ENCODE measurements around the gene HSD17B14. TPM values are rescaled to one million over a fixed set of nuclear protein-coding genes. Genes with fewer than 3 reads are reported as not detected.

The HSD17B14 gene
- total RNA-seq, 1 donor from 2014 or later = 0.89 TPM

DNA sequence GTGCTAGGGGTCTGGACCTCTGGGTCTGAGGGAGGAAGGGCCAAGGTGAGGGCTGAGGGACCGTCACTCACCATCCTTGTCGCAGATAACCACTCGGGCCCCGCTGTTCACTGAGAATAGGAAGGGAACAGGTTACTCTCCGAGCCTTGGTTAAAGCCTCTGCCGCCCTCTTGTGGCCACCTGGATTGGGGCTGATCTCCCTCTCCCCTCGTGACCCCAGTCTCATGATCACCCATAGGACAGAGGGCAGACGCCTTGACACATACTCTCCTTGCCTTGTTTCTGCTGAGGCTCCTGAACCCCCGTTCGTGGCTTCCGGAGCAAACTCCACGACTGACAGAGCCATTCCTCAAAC, 580 bp downstream of the HSD17B14 start:
- H3K9me3 Mint-ChIP-seq = no peaks in the 10 kb centered on the region
- intact Hi-C loops (cut with micrococcal nuclease) = loop anchor here (1.0 to 2.0 kb wide), 3 partner anchors 40 to 189 kb away; partner anchors contain the start of gene CA11
- DNase-seq (ENCODE audit: low spot score) = peak; percentile 85
- H3K36me3 Mint-ChIP-seq (ENCODE audit: low read depth) = no peaks in the 10 kb centered on the region
- peaks cover 15% of the 10 kb centered on the region for H3K4me1 Mint-ChIP-seq (ENCODE audit: low read depth)
- H3K27ac Mint-ChIP-seq = peak overlapping the region; percentile 76
- H3K4me3 Mint-ChIP-seq (ENCODE audit: low read depth) = peak overlapping the region; percentile 83
- H3K27me3 Mint-ChIP-seq (ENCODE audit: low read depth) = peaks cover 2% of the 10 kb centered on the region

DNA sequence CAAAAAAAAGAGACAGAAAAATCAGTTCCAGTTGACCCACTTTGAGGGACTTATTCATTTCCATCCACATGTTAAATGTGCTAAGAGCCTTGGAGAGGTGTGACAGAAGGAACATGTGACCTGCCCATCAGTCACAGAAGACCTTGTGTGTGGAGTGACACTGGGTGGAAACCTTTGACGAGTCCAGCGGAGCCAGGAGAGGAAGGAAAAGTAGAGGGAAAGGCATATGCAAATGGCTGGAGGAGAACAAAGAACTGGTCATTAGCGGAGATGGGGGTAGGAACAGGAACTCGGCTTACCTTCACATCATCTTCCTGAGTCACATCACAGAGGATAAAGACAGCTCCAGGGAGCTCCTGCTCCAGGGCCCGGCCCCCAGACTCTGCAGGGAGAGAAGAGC, 2.3 kb downstream of the HSD17B14 start:
- Mint-ChIP-seq H3K27ac (no peak overlapping the region), H3K4me3 (ENCODE audit: low read depth) (peak overlapping the region; percentile 6), H3K36me3 (ENCODE audit: low read depth) (no peaks in the 10 kb centered on the region), H3K4me1 (ENCODE audit: low read depth) (peaks cover 15% of the 10 kb centered on the region), H3K27me3 (ENCODE audit: low read depth) (peaks cover 2% of the 10 kb centered on the region), H3K9me3 (no peaks in the 10 kb centered on the region)
- intact Hi-C loops (cut with micrococcal nuclease) = loop anchor here (2.0 kb wide), 1 partner anchor 187 kb away; the partner anchor contains the start of gene CA11
- no peak for DNase-seq (ENCODE audit: low spot score)

DNA sequence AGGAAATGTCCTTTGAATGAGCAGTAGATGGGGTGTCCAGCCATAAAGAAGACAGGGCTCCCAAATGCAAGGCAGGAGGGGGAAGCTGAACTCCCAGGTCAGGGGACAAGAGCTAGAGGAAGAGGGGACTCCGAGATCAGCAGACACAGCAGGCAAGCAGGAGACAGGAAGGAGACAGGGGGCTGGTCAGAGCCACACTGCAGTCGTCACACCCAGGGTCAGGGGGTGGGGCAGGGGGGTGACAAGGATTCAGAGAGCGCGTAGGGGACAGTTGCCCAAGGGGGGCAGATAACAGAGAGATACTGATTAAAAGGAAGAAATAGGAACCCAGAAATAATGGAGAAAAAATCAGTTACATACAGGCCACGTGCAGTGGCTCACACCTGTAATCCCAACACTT, 3.2 kb downstream of the HSD17B14 start:
- intact Hi-C loops (cut with micrococcal nuclease) = no loop called here
- no peaks in the 10 kb centered on the region for H3K36me3 Mint-ChIP-seq (ENCODE audit: low read depth)
- peaks cover 2% of the 10 kb centered on the region for H3K27me3 Mint-ChIP-seq (ENCODE audit: low read depth)
- H3K4me3 Mint-ChIP-seq (ENCODE audit: low read depth) = no peak overlapping the region
- H3K27ac Mint-ChIP-seq = no peak overlapping the region
- H3K9me3 Mint-ChIP-seq = no peaks in the 10 kb centered on the region
- H3K4me1 Mint-ChIP-seq (ENCODE audit: low read depth) = peaks cover 15% of the 10 kb centered on the region
- no peak for DNase-seq (ENCODE audit: low spot score)

DNA sequence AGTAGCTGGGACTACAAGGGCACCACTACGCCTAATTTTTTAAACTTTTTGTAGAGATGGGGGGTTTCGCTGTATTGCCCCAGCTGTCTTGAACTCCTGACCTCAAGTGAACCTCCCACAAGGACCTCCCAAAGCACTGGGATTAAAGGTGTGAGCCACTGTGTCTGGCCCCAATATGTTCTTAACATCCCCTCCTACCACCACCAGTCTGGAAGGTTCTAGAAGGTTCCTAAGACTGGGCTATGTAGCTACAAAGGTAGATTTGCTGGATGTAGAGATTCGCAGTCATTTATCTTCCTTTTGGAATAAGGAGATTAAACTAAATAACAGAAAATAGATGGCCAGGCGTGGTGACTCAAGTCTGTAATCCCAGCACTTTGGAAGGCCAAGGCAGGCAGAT, 5.3 kb downstream of the HSD17B14 start:
- Mint-ChIP-seq H3K27ac (no peak overlapping the region), H3K9me3 (no peaks in the 10 kb centered on the region), H3K4me3 (ENCODE audit: low read depth) (no peak overlapping the region), H3K36me3 (ENCODE audit: low read depth) (no peaks in the 10 kb centered on the region), H3K27me3 (ENCODE audit: low read depth) (no peaks in the 10 kb centered on the region), H3K4me1 (ENCODE audit: low read depth) (peaks cover 6% of the 10 kb centered on the region)
- no peak for DNase-seq (ENCODE audit: low spot score)
- intact Hi-C loops (cut with micrococcal nuclease) = no loop called here

DNA sequence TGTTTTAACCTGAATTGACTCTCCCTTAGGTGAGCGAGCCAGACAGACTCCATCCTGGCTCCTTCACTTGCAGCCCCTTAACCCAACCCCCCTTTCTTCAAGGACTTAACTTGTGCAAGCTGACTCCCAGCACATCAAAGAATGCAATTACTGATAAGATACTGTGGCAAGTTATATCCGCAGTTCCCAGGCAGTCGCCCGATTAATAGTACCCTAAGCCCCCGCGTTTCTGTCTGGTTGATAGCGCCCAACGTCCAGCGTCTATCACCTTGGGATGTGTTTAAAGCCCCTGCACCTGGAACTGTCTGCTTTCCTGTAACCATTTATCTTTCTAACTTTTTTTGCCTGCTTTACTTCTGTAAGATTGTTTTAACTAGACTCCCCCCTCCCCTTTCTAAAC, 6.2 kb downstream of the HSD17B14 start:
- intact Hi-C loops (cut with micrococcal nuclease) = no loop called here
- no peak for DNase-seq (ENCODE audit: low spot score)
- no peak overlapping the region for H3K27ac Mint-ChIP-seq

DNA sequence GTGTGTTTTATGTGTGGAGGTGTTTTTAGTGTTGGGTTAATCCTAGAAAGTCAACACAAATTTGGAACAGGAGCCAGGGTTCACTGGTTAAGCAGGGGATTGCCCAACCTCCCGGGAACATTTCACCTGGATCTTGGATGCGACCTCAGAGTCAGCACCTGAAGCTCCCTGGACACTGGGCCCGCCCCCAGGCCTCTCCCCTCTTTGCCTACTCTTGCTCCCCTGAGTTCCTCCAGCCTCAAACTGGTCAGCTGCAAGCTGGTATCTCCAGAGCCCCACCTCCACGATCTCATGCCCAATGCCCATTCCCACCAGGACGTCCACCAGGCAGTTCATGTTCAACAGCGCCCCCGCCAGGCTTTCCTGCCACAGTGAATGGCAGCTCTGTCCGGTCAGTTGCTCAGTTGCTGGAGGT, 9.7 kb downstream of the HSD17B14 start:
- no peaks in the 10 kb centered on the region for H3K9me3 Mint-ChIP-seq
- H3K27me3 Mint-ChIP-seq (ENCODE audit: low read depth) = no peaks in the 10 kb centered on the region
- H3K36me3 Mint-ChIP-seq (ENCODE audit: low read depth) = no peaks in the 10 kb centered on the region
- no peak for DNase-seq (ENCODE audit: low spot score)
- intact Hi-C loops (cut with micrococcal nuclease) = no loop called here
- H3K4me3 Mint-ChIP-seq (ENCODE audit: low read depth) = no peak overlapping the region
- H3K4me1 Mint-ChIP-seq (ENCODE audit: low read depth) = no peaks in the 10 kb centered on the region
- H3K27ac Mint-ChIP-seq = no peak overlapping the region

More for the DNA sequence above, 6.2 kb downstream of the HSD17B14 start:
- Mint-ChIP-seq H3K27me3 (ENCODE audit: low read depth) (no peaks in the 10 kb centered on the region), H3K36me3 (ENCODE audit: low read depth) (no peaks in the 10 kb centered on the region), H3K4me3 (ENCODE audit: low read depth) (no peak overlapping the region), H3K9me3 (no peaks in the 10 kb centered on the region), H3K4me1 (ENCODE audit: low read depth) (no peaks in the 10 kb centered on the region)

DNA sequence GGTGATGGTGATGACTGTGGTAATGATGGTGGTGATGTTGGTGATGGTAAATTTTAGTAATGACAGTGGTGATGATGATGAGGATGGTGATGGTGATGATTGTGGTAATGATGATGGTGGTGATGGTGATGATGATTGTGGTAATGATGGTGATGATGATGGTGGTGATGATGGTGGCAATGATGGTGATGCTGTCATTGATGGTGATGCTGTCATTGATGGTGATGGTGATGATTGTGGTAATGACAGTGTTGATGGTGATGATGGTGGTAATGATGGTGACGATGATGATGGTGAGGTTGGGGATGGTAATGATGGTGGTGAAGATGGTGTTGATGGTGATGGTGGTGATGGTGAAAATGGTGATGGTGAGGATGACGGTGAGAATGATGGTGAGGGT, 13.8 kb downstream of the HSD17B14 start:
- DNase-seq (ENCODE audit: low spot score) = no peak
- Mint-ChIP-seq H3K27me3 (ENCODE audit: low read depth) (no peaks in the 10 kb centered on the region), H3K4me3 (ENCODE audit: low read depth) (no peak overlapping the region), H3K27ac (no peak overlapping the region), H3K9me3 (no peaks in the 10 kb centered on the region), H3K4me1 (ENCODE audit: low read depth) (no peaks in the 10 kb centered on the region), H3K36me3 (ENCODE audit: low read depth) (no peaks in the 10 kb centered on the region)
- intact Hi-C loops (cut with micrococcal nuclease) = no loop called here

DNA sequence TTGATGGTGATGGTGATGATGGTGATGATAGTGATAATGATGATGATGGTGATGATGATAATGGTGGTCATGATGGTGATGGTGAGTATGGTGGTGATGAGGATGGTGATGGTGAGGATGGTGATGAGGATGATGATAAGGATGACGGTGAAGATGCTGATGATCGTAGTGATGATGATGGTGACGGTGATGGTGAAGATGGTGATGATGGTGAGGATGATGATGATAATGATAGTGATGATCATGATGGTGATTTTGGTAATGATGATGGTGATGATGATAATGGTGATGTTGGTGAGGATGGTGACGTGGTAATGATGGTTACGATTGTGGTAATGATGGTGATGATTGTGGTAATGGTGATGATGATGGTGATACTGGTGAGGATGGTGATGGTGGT, 14.7 kb downstream of the HSD17B14 start:
- no peaks in the 10 kb centered on the region for H3K27me3 Mint-ChIP-seq (ENCODE audit: low read depth)
- DNase-seq (ENCODE audit: low spot score) = no peak
- intact Hi-C loops (cut with micrococcal nuclease) = no loop called here
- no peaks in the 10 kb centered on the region for H3K36me3 Mint-ChIP-seq (ENCODE audit: low read depth)
- no peak overlapping the region for H3K27ac Mint-ChIP-seq
- no peaks in the 10 kb centered on the region for H3K4me1 Mint-ChIP-seq (ENCODE audit: low read depth)
- no peak overlapping the region for H3K4me3 Mint-ChIP-seq (ENCODE audit: low read depth)
- H3K9me3 Mint-ChIP-seq = no peaks in the 10 kb centered on the region

DNA sequence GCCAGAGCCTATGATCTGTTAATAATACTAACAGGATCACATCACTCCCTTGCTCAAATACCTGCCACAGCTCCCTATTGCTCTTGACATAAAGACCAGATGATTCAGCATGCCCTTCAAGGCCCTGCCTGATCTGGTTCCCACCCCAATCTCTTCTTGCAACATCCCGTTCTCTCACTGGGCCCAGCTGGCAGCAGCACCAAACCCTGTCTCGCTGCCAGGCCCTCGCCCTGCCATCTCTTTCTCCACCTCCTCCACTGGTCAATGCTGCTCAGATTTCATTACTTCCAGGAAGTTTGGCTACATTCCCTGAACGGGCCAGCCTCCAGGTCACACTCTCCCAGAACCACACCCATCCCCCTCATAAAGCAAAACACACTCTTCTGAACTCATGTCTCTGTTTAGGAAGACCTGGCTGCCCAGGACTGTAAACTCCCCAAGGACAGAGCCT, 16.9 kb downstream of the HSD17B14 start:
- intact Hi-C loops (cut with micrococcal nuclease) = no loop called here
- no peaks in the 10 kb centered on the region for H3K9me3 Mint-ChIP-seq
- no peaks in the 10 kb centered on the region for H3K36me3 Mint-ChIP-seq (ENCODE audit: low read depth)
- no peak overlapping the region for H3K27ac Mint-ChIP-seq
- no peak overlapping the region for H3K4me3 Mint-ChIP-seq (ENCODE audit: low read depth)
- H3K4me1 Mint-ChIP-seq (ENCODE audit: low read depth) = peaks cover 7% of the 10 kb centered on the region
- no peak for DNase-seq (ENCODE audit: low spot score)
- no peaks in the 10 kb centered on the region for H3K27me3 Mint-ChIP-seq (ENCODE audit: low read depth)

DNA sequence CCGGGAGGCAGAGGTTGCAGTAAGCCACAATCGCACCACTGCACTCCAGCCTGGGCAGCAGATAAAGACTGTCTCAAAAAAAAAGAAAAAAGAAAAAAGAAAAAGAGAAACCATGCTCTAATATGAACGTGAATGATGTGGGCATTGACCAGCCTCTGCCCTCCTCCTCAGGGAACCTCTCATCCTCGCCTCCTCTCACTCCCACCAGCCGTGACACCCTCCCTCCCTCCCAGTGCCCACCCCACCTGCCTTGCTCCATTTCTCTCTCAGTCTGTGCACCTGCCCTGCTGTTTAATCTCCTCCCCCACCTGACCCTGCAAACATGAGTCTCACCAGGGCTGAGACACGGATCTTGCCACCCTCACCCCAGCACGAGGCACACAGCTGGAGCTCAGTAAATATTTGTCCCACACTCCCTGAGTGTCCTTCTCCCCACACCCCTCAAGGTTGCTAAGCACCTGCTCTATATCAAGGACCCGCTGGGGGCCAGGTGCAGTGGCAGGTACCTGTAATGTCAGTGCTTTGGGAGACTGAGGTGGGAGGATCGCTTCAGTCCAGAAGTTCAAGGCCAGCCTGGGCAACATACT, 18.0 kb downstream of the HSD17B14 start:
- H3K4me1 Mint-ChIP-seq (ENCODE audit: low read depth) = peaks cover 7% of the 10 kb centered on the region
- H3K4me3 Mint-ChIP-seq (ENCODE audit: low read depth) = no peak overlapping the region
- no peaks in the 10 kb centered on the region for H3K9me3 Mint-ChIP-seq
- no peaks in the 10 kb centered on the region for H3K36me3 Mint-ChIP-seq (ENCODE audit: low read depth)
- no peak overlapping the region for H3K27ac Mint-ChIP-seq
- no peaks in the 10 kb centered on the region for H3K27me3 Mint-ChIP-seq (ENCODE audit: low read depth)
- no peak for DNase-seq (ENCODE audit: low spot score)
- intact Hi-C loops (cut with micrococcal nuclease) = no loop called here

DNA sequence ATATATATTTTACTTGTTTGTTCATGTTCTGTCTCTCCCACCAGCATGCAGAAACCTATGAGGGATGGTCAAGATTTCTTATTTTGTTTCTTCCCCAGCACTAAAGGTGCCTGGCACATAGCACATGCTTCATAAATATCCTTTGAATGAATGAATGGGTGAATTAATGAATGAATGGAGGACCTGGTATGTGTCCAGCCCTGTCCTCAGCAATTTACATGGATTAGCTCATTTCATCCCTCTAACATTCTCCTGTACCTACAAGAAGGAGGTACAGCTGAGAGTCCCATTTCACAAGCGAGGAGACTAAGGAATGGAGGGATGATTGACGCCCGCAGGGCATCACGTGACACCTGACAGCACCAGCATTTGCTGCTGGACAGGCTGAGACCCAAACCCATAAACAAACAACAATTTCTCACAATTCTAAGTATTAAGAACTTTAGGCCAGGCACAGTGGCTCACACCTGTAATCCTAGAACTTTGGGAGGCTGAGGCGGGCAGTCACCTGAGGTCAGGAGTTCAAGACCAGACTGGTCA, 18.6 kb downstream of the HSD17B14 start:
- intact Hi-C loops (cut with micrococcal nuclease) = no loop called here
- Mint-ChIP-seq H3K9me3 (no peaks in the 10 kb centered on the region), H3K4me1 (ENCODE audit: low read depth) (peaks cover 8% of the 10 kb centered on the region), H3K27me3 (ENCODE audit: low read depth) (no peaks in the 10 kb centered on the region), H3K27ac (no peak overlapping the region), H3K4me3 (ENCODE audit: low read depth) (no peak overlapping the region), H3K36me3 (ENCODE audit: low read depth) (no peaks in the 10 kb centered on the region)
- DNase-seq (ENCODE audit: low spot score) = no peak

DNA sequence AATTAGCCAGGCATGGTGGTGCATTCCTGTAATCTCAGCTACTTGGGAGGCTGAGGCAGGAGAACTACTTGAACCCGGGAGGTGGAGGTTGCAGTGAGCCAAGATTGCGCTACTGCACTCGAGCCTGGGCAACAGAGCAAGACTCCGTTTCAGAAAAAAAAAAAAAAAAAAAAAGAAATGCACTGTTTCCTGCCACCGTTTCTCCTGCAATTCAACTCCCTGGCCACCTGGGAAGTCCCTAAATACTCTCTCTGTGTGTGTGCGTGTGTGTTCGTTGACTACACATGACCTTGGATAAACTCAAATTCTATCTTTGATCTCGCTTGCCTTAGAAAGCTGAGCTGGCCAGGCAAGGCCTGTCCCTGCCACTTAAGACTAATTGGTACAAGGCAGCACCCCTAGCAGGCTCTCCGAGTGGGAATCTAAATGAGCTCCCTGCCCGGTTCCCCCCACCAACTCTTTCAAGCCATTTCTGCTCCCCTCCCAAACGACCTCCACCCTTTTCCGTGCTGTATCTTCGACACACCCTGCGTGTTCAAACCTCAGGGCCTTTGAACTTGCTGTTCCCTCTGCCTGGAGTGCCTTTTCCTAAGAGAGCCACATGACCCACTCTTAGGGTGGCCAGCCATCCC, 20.3 kb downstream of the HSD17B14 start:
- intact Hi-C loops (cut with micrococcal nuclease) = no loop called here
- Mint-ChIP-seq H3K4me3 (ENCODE audit: low read depth) (no peak overlapping the region), H3K27me3 (ENCODE audit: low read depth) (no peaks in the 10 kb centered on the region), H3K9me3 (no peaks in the 10 kb centered on the region), H3K36me3 (ENCODE audit: low read depth) (no peaks in the 10 kb centered on the region), H3K4me1 (ENCODE audit: low read depth) (peaks cover 13% of the 10 kb centered on the region), H3K27ac (no peak overlapping the region)
- DNase-seq (ENCODE audit: low spot score) = no peak

DNA sequence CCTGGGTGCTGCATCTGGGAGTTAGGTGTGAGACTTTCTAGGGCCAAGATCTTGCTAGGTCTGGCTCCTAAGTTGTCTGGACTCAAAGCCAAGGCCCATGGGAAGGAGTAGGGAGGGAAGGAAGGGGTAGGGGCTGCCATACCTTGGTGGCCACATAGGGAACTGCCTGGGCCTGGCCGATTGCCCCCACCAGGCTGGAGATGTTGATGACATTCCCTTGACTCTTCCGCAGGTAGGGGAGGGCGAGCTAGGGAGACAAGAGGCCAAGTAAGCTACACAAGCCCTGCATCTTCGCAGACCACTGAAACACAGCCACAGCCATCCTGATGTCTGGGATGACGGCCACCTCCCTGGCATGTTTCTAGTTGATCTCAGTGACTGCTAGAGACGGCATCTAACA, 21.4 kb downstream of the HSD17B14 start:
- no peaks in the 10 kb centered on the region for H3K36me3 Mint-ChIP-seq (ENCODE audit: low read depth)
- intact Hi-C loops (cut with micrococcal nuclease) = no loop called here
- no peaks in the 10 kb centered on the region for H3K9me3 Mint-ChIP-seq
- no peak overlapping the region for H3K4me3 Mint-ChIP-seq (ENCODE audit: low read depth)
- DNase-seq (ENCODE audit: low spot score) = no peak
- no peaks in the 10 kb centered on the region for H3K27me3 Mint-ChIP-seq (ENCODE audit: low read depth)
- no peak overlapping the region for H3K27ac Mint-ChIP-seq
- H3K4me1 Mint-ChIP-seq (ENCODE audit: low read depth) = peaks cover 16% of the 10 kb centered on the region
